ENCODE data around the gene MAPK8. TPM values are rescaled to one million over a fixed set of nuclear protein-coding genes. Genes with fewer than 3 reads are reported as not detected.
"Not testable (repeated sequence)": the region's sequence is repeated elsewhere in the genome, so short reads cannot be mapped to it uniquely, and the experiment has no call there.

Gene MAPK8
- total RNA-seq, 2 experiments from 2014 or later: 44.2 to 45.4 TPM

DNA sequence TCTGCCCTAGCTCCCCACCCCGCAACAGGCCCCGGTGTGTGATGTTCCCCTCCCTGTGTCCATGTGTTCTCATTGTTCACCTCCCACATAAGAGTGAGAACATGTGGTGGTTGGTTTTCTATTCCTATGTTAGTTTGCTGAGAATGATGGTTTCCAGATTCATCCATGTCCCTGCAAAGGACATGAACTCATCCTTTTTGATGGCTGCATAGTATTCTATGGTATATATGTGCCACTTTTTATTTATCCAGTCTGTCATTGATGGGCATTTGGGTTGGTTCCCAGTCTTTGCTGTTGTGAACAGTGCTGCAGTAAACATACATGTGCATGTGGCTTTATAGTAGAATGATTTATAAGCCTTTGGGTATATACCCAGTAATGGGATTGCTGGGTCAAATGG lies 41.1 kb downstream of the MAPK8 start:
- peaks cover 34% of the 10 kb centered on the region for H3K9me3 Mint-ChIP-seq
- intact Hi-C loops (cut with micrococcal nuclease); POLR2A ChIA-PET; H3K4me1 Mint-ChIP-seq (ENCODE audit: low read depth); DNase-seq; H3K4me3 Mint-ChIP-seq; H3K27ac Mint-ChIP-seq; CTCF ChIA-PET; H3K27me3 Mint-ChIP-seq: not testable (repeated sequence)
- H3K36me3 Mint-ChIP-seq: peaks cover 40% of the 10 kb centered on the region

DNA sequence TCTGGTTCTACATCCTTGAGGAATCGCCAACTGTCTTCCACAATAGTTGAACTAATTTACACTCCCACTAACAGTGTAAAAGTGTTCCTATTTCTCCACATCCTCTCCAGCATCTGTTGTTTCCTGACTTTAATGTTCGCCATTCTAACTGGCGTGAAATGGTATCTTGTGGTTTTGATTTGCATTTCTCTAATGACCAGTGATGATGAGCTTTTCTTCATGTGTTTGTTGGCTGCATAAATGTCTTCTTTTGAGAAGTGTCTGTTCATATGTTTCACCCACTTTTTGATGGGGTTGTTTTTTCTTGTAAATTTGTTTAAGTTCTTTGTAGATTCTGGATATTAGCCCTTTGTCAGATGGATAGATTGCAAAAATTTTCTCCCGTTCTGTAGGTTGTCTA lies 41.5 kb downstream of the MAPK8 start:
- Mint-ChIP-seq H3K9me3 (peaks cover 35% of the 10 kb centered on the region), H3K36me3 (peaks cover 40% of the 10 kb centered on the region)
- H3K27ac Mint-ChIP-seq; CTCF ChIA-PET; H3K4me3 Mint-ChIP-seq; POLR2A ChIA-PET; H3K27me3 Mint-ChIP-seq; intact Hi-C loops (cut with micrococcal nuclease); H3K4me1 Mint-ChIP-seq (ENCODE audit: low read depth); DNase-seq: not testable (repeated sequence)

GRCh38 chr10:48353246-48353645 lies 46.8 kb downstream of the MAPK8 start:
- H3K4me1 Mint-ChIP-seq (ENCODE audit: low read depth): peaks cover 11% of the 10 kb centered on the region
- H3K27ac Mint-ChIP-seq: no peak overlapping the region
- ChIA-PET CTCF (interaction anchor here (1.3 kb wide), 1 partner anchor 10 kb away, joined by 4 read pairs; no protein-coding TSS in a partner anchor), POLR2A (no interaction called here)
- peaks cover 17% of the 10 kb centered on the region for H3K36me3 Mint-ChIP-seq
- intact Hi-C loops (cut with micrococcal nuclease): no loop called here
- H3K27me3 Mint-ChIP-seq: no peaks in the 10 kb centered on the region
- no peak for DNase-seq
- peaks cover 36% of the 10 kb centered on the region for H3K9me3 Mint-ChIP-seq
- no peak overlapping the region for H3K4me3 Mint-ChIP-seq

DNA sequence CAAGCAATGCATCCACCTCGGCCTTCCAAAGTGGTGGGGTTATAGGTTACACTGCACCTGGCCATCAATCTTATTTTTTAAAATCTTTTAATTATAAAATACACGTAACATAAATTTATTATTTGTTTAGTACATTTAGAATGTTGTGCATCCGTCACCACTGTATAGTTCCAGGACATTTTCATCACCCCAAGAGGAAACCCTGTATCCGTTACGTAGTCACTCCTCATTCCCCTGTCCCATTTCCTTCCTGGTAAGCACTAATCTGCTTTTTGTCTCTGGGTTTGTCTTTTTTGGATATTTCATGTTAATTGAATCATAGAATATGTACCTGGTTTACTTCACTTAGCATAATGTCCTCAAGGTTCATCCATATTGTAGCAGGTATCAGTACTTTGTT lies 51.2 kb downstream of the MAPK8 start:
- DNase-seq: no peak
- ChIA-PET POLR2A (no interaction called here), CTCF (no interaction called here)
- no peak overlapping the region for H3K4me3 Mint-ChIP-seq
- peaks cover 16% of the 10 kb centered on the region for H3K4me1 Mint-ChIP-seq (ENCODE audit: low read depth)
- intact Hi-C loops (cut with micrococcal nuclease): no loop called here
- peaks cover 6% of the 10 kb centered on the region for H3K36me3 Mint-ChIP-seq
- H3K27ac Mint-ChIP-seq: no peak overlapping the region
- no peaks in the 10 kb centered on the region for H3K27me3 Mint-ChIP-seq
- H3K9me3 Mint-ChIP-seq: peaks cover 18% of the 10 kb centered on the region

DNA sequence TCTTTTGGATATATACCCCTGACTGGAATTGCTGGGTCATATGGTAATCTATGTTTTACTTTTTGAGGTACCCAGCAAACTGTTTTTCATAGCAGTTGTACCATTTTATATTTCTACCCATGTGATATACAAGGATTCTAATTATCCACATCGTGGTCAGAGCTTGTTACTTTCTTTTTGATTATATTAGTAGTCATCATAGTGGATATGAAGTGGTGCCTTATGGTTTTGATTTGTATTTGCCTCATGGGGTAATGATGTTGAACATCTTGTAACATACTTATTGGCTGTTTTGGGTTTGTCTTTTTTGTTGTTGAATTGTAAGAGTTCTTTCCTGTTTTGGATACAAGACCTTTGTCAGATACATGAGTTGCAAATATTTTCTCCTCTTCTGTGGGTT lies 51.7 kb downstream of the MAPK8 start:
- H3K4me1 Mint-ChIP-seq (ENCODE audit: low read depth): peaks cover 16% of the 10 kb centered on the region
- peaks cover 16% of the 10 kb centered on the region for H3K9me3 Mint-ChIP-seq
- CTCF ChIA-PET: no interaction called here

GRCh38 chr10:48358838-48359237 lies 52.4 kb downstream of the MAPK8 start:
- intact Hi-C loops (cut with micrococcal nuclease): no loop called here
- ChIA-PET CTCF (interaction anchor here (0.7 kb wide), 2 partner anchors 298 to 299 kb away, joined by 3 read pairs; no protein-coding TSS in a partner anchor), POLR2A (no interaction called here)
- no peak for DNase-seq
- peaks cover 3% of the 10 kb centered on the region for H3K36me3 Mint-ChIP-seq
- H3K27me3 Mint-ChIP-seq: no peaks in the 10 kb centered on the region
- no peak overlapping the region for H3K27ac Mint-ChIP-seq
- H3K9me3 Mint-ChIP-seq: peaks cover 11% of the 10 kb centered on the region
- peaks cover 20% of the 10 kb centered on the region for H3K4me1 Mint-ChIP-seq (ENCODE audit: low read depth)
- H3K4me3 Mint-ChIP-seq: no peak overlapping the region

More for the DNA sequence above, 51.7 kb downstream of the MAPK8 start:
- intact Hi-C loops (cut with micrococcal nuclease): no loop called here
- POLR2A ChIA-PET: no interaction called here
- DNase-seq: no peak
- Mint-ChIP-seq H3K27ac (no peak overlapping the region), H3K27me3 (no peaks in the 10 kb centered on the region), H3K36me3 (peaks cover 6% of the 10 kb centered on the region), H3K4me3 (no peak overlapping the region)

- Mint-ChIP-seq H3K27me3 (no peaks in the 10 kb centered on the region), H3K36me3 (peaks cover 1% of the 10 kb centered on the region), H3K27ac (no peak overlapping the region), H3K4me3 (no peak overlapping the region), H3K9me3 (no peaks in the 10 kb centered on the region), H3K4me1 (ENCODE audit: low read depth) (peaks cover 26% of the 10 kb centered on the region)
- CTCF ChIA-PET: interaction anchor here (0.6 to 7.0 kb wide), 5 partner anchors 17 to 296 kb away, joined by 3 to 95 read pairs (median 3); no protein-coding TSS in a partner anchor
- intact Hi-C loops (cut with micrococcal nuclease): no loop called here
- POLR2A ChIA-PET: no interaction called here
- DNase-seq: no peak
Measured at GRCh38 chr10:48361176-48361575, 54.7 kb downstream of the MAPK8 start.

GRCh38 chr10:48363617-48364355 lies 57.3 kb downstream of the MAPK8 start:
- intact Hi-C loops (cut with micrococcal nuclease): loop anchor here (1.0 kb wide), 1 partner anchor 143 kb away; no protein-coding TSS in a partner anchor
- ChIA-PET POLR2A (no interaction called here), CTCF (interaction anchor here (0.6 to 7.0 kb wide), 18 partner anchors 8 to 294 kb away, joined by 3 to 95 read pairs (median 4); no protein-coding TSS in a partner anchor)
- Mint-ChIP-seq H3K27ac (no peak overlapping the region), H3K27me3 (no peaks in the 10 kb centered on the region), H3K4me1 (ENCODE audit: low read depth) (peaks cover 12% of the 10 kb centered on the region), H3K9me3 (no peaks in the 10 kb centered on the region), H3K4me3 (no peak overlapping the region), H3K36me3 (no peaks in the 10 kb centered on the region)
- peak; percentile 25 for DNase-seq

DNA sequence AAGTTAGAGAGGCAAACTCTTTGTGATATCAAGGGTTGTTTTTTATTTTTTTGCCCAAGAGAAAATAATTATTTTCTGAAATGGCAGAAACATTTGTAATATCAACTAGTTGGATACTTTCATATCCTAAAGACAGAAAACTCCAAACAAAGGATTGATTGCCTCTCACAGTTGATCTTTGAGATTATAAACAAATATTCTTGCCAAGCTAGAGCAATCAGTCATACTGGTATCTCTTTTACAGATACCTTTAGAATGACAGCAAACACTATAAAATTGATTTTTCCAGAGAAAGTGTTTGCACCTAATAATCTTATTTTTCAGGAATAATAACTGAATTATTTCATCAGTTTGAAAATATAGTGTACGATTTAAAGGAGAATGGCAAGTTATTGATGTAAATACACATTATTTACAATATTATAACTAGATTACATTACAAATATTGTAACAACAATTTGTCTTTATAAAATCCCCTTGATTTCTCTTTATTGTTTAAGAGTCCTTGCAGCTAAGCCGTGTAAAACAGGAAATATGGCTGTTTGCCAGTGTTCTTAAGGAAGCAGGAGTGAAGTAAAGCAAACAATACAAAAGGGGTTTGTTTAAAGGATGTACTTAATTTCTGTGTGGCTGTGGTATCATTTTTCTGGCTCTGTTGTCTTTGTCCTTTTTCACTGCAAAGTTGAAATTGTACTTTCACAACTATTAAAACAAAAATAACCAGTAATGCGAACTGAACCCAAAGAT lies 58.4 kb downstream of the MAPK8 start:
- Mint-ChIP-seq H3K4me3 (no peak overlapping the region), H3K4me1 (ENCODE audit: low read depth) (peaks cover 12% of the 10 kb centered on the region), H3K9me3 (no peaks in the 10 kb centered on the region), H3K27ac (no peak overlapping the region), H3K27me3 (no peaks in the 10 kb centered on the region), H3K36me3 (no peaks in the 10 kb centered on the region)
- CTCF ChIA-PET: interaction anchor here (0.6 to 7.0 kb wide), 9 partner anchors 10 to 293 kb away, joined by 3 to 95 read pairs (median 5); no protein-coding TSS in a partner anchor
- DNase-seq: no peak
- intact Hi-C loops (cut with micrococcal nuclease): no loop called here
- POLR2A ChIA-PET: no interaction called here

- intact Hi-C loops (cut with micrococcal nuclease): no loop called here
- POLR2A ChIA-PET: no interaction called here
- no peak for DNase-seq
- CTCF ChIA-PET: interaction anchor here (0.7 to 7.0 kb wide), 3 partner anchors 79 to 292 kb away, joined by 3 to 95 read pairs (median 4); no protein-coding TSS in a partner anchor
- Mint-ChIP-seq H3K4me3 (no peak overlapping the region), H3K27ac (no peak overlapping the region), H3K9me3 (no peaks in the 10 kb centered on the region), H3K27me3 (no peaks in the 10 kb centered on the region), H3K36me3 (no peaks in the 10 kb centered on the region), H3K4me1 (ENCODE audit: low read depth) (peaks cover 12% of the 10 kb centered on the region)
Measured at GRCh38 chr10:48365668-48366067, 59.2 kb downstream of the MAPK8 start.

- H3K9me3 Mint-ChIP-seq: no peaks in the 10 kb centered on the region
- no peaks in the 10 kb centered on the region for H3K36me3 Mint-ChIP-seq
- CTCF ChIA-PET: interaction anchor here (0.6 to 7.0 kb wide), 6 partner anchors 16 to 1146 kb away, joined by 3 to 95 read pairs (median 3); no protein-coding TSS in a partner anchor
- H3K27me3 Mint-ChIP-seq: no peaks in the 10 kb centered on the region
- H3K4me3 Mint-ChIP-seq: no peak overlapping the region
- POLR2A ChIA-PET: no interaction called here
- no peak overlapping the region for H3K27ac Mint-ChIP-seq
- DNase-seq: no peak
- peaks cover 12% of the 10 kb centered on the region for H3K4me1 Mint-ChIP-seq (ENCODE audit: low read depth)
- intact Hi-C loops (cut with micrococcal nuclease): no loop called here
Measured at GRCh38 chr10:48366261-48366660, 59.8 kb downstream of the MAPK8 start.

GRCh38 chr10:48369501-48369900 lies 63.0 kb downstream of the MAPK8 start:
- peaks cover 5% of the 10 kb centered on the region for H3K4me1 Mint-ChIP-seq (ENCODE audit: low read depth)
- peaks cover 9% of the 10 kb centered on the region for H3K9me3 Mint-ChIP-seq
- CTCF ChIA-PET: interaction anchor here (3.9 kb wide), 1 partner anchor 287 kb away, joined by 23 read pairs; no protein-coding TSS in a partner anchor
- no peak overlapping the region for H3K4me3 Mint-ChIP-seq
- H3K27me3 Mint-ChIP-seq: no peaks in the 10 kb centered on the region
- no peaks in the 10 kb centered on the region for H3K36me3 Mint-ChIP-seq
- DNase-seq: no peak
- no peak overlapping the region for H3K27ac Mint-ChIP-seq
- POLR2A ChIA-PET: no interaction called here
- intact Hi-C loops (cut with micrococcal nuclease): no loop called here
